ENCODE results near the gene TMSB15C. TPM values are rescaled to one million over a fixed set of nuclear protein-coding genes. Genes with fewer than 3 reads are reported as not detected.
"Not testable (repeated sequence)": the region's sequence is repeated elsewhere in the genome, so short reads cannot be mapped to it uniquely, and the experiment has no call there.

The TMSB15C gene
- total and polyA plus RNA-seq, 2 experiments from 2014 or later: 0.39 to 4.1 TPM

- Histone ChIP-seq H3K36me3 (ENCODE audit: low read depth) (no peaks in the 10 kb centered on the region), H3K27ac (no peak overlapping the region), H3K27me3 (replicated peaks; ENCODE audit: insufficient read depth) (no peaks in the 10 kb centered on the region), H3F3A (ENCODE audit: insufficient read depth) (no peaks in the 10 kb centered on the region), H3K9me3 (ENCODE audit: low read depth) (no peaks in the 10 kb centered on the region), H3K9me2 (ENCODE audit: insufficient read depth) (no peaks in the 10 kb centered on the region), H3K79me2 (ENCODE audit: insufficient read depth) (no peaks in the 10 kb centered on the region), H3K9ac (peak overlapping the region; percentile 72), H3K4me1 (ENCODE audit: insufficient read depth) (no peaks in the 10 kb centered on the region), H4K20me1 (ENCODE audit: insufficient read depth) (no peaks in the 10 kb centered on the region), H3K4me2 (ENCODE audit: unreplicated experiment) (peak overlapping the region; percentile 83), H3K4me3 (peak overlapping the region; percentile 79), H2AFZ (peak overlapping the region; percentile 90)
- peak; percentile 67 for DNase-seq
- in situ Hi-C loops (cut with MboI): loop anchor here (25.0 kb wide), 1 partner anchor 276 kb away; the partner anchor contains the start of gene RAB9B
- TF ChIP-seq EZH2 (IDR thresholded peaks at IDR 0.05; ENCODE audit: insufficient read depth, poor library complexity, severe bottlenecking) (no peak), EZH2phosphoT487 (IDR thresholded peaks at IDR 0.05; ENCODE audit: insufficient read depth, low read depth) (no peak)
- 3% methylated on average over 21 to 24 of the region's 24 CpGs for WGBS, 2 experiments (ENCODE audit: low coverage in 1 of 2, low lambda C conversion rate in 2 of 2, missing lambda C conversion rate in 2 of 2)
Observed at GRCh38 chrX:104113222-104113965, 37.4 kb upstream of the TMSB15C start.

- no peaks in the 10 kb centered on the region for H3K79me2 ChIP-seq (ENCODE audit: insufficient read depth)
- no peaks in the 10 kb centered on the region for H3F3A ChIP-seq (ENCODE audit: insufficient read depth)
- H4K20me1 ChIP-seq (ENCODE audit: insufficient read depth): no peaks in the 10 kb centered on the region
- DNase-seq: peak; percentile 66
- H3K9ac ChIP-seq: peak within 1 kb of the TSS; percentile 72
- no peaks in the 10 kb centered on the region for H3K27me3 ChIP-seq (replicated peaks; ENCODE audit: insufficient read depth)
- H3K27ac ChIP-seq: no peak within 1 kb of the TSS
- no peaks in the 10 kb centered on the region for H3K9me3 ChIP-seq (ENCODE audit: low read depth)
- WGBS, 2 experiments (ENCODE audit: low coverage in 1 of 2, low lambda C conversion rate in 2 of 2, missing lambda C conversion rate in 2 of 2): 1 to 2% methylated on average over 19 to 27 of the region's 67 CpGs
- in situ Hi-C loops (cut with MboI): loop anchor here (25.0 kb wide), 1 partner anchor 275 kb away; the partner anchor contains the start of gene RAB9B
- H3K9me2 ChIP-seq (ENCODE audit: insufficient read depth): no peaks in the 10 kb centered on the region
- peak within 1 kb of the TSS; percentile 83 for H3K4me2 ChIP-seq (ENCODE audit: unreplicated experiment)
- no peaks in the 10 kb centered on the region for H3K36me3 ChIP-seq (ENCODE audit: low read depth)
- TF ChIP-seq EZH2 (IDR thresholded peaks at IDR 0.05; ENCODE audit: insufficient read depth, poor library complexity, severe bottlenecking) (no peak), EZH2phosphoT487 (IDR thresholded peaks at IDR 0.05; ENCODE audit: insufficient read depth, low read depth) (no peak)
- peak within 1 kb of the TSS; percentile 90 for H2AFZ ChIP-seq
- H3K4me1 ChIP-seq (ENCODE audit: insufficient read depth): no peaks in the 10 kb centered on the region
- H3K4me3 ChIP-seq: peak within 1 kb of the TSS; percentile 79
Observed at GRCh38 chrX:104112326-104112951, 36.4 kb upstream of the TMSB15C start, which contains the start of gene ZCCHC18. ZCCHC18 (plus strand) TSS chrX:104112523; CDS start chrX:104114112, 1,589 bp downstream.

- H3K79me2 ChIP-seq (ENCODE audit: insufficient read depth); H3K4me1 ChIP-seq (ENCODE audit: insufficient read depth); DNase-seq; H3K36me3 ChIP-seq (ENCODE audit: low read depth); H3F3A ChIP-seq (ENCODE audit: insufficient read depth); H3K27me3 ChIP-seq (replicated peaks; ENCODE audit: insufficient read depth); H4K20me1 ChIP-seq (ENCODE audit: insufficient read depth); H2AFZ ChIP-seq; H3K9me3 ChIP-seq (ENCODE audit: low read depth); H3K27ac ChIP-seq; H3K4me2 ChIP-seq (ENCODE audit: unreplicated experiment); H3K9ac ChIP-seq; H3K4me3 ChIP-seq; H3K9me2 ChIP-seq (ENCODE audit: insufficient read depth): not testable (repeated sequence)
- in situ Hi-C loops (cut with MboI): loop anchor here (25.0 kb wide), 1 partner anchor 273 kb away; the partner anchor contains the start of gene RAB9B
- 66 to 69% methylated on average over 6 of the region's 6 CpGs for WGBS, 2 experiments (ENCODE audit: low coverage in 1 of 2, low lambda C conversion rate in 2 of 2, missing lambda C conversion rate in 2 of 2)
Observed at GRCh38 chrX:104110491-104111240, 34.6 kb upstream of the TMSB15C start.

- in situ Hi-C loops (cut with MboI): loop anchor here (25.0 kb wide), 1 partner anchor 272 kb away; the partner anchor contains the start of gene RAB9B
Observed at GRCh38 chrX:104108955-104109354, 32.9 kb upstream of the TMSB15C start.

More at GRCh38 chrX:104108955-104109354, 32.9 kb upstream of the TMSB15C start:
- Histone ChIP-seq H3K27ac (no peak overlapping the region), H2AFZ (no peak overlapping the region), H3F3A (ENCODE audit: insufficient read depth) (no peaks in the 10 kb centered on the region), H3K4me2 (ENCODE audit: unreplicated experiment) (no peak overlapping the region), H3K9ac (no peak overlapping the region), H3K27me3 (replicated peaks; ENCODE audit: insufficient read depth) (no peaks in the 10 kb centered on the region), H4K20me1 (ENCODE audit: insufficient read depth) (no peaks in the 10 kb centered on the region), H3K36me3 (ENCODE audit: low read depth) (no peaks in the 10 kb centered on the region), H3K9me2 (ENCODE audit: insufficient read depth) (no peaks in the 10 kb centered on the region), H3K4me1 (ENCODE audit: insufficient read depth) (no peaks in the 10 kb centered on the region), H3K4me3 (no peak overlapping the region), H3K79me2 (ENCODE audit: insufficient read depth) (no peaks in the 10 kb centered on the region), H3K9me3 (ENCODE audit: low read depth) (no peaks in the 10 kb centered on the region)
- WGBS, 2 experiments (ENCODE audit: low coverage in 1 of 2, low lambda C conversion rate in 2 of 2, missing lambda C conversion rate in 2 of 2): 85 to 100% methylated on average over 1 of the region's 1 CpG
- TF ChIP-seq EZH2 (IDR thresholded peaks at IDR 0.05; ENCODE audit: insufficient read depth, poor library complexity, severe bottlenecking) (no peak), EZH2phosphoT487 (IDR thresholded peaks at IDR 0.05; ENCODE audit: insufficient read depth, low read depth) (no peak)
- no peak for DNase-seq
